Measurements from ENCODE around the gene HIVEP2. TPM values are rescaled to one million over a fixed set of nuclear protein-coding genes. Genes with fewer than 3 reads are reported as not detected.

Gene HIVEP2
- total RNA-seq, 2 donors from 2014 or later: 28.4 to 30.8 TPM

DNA sequence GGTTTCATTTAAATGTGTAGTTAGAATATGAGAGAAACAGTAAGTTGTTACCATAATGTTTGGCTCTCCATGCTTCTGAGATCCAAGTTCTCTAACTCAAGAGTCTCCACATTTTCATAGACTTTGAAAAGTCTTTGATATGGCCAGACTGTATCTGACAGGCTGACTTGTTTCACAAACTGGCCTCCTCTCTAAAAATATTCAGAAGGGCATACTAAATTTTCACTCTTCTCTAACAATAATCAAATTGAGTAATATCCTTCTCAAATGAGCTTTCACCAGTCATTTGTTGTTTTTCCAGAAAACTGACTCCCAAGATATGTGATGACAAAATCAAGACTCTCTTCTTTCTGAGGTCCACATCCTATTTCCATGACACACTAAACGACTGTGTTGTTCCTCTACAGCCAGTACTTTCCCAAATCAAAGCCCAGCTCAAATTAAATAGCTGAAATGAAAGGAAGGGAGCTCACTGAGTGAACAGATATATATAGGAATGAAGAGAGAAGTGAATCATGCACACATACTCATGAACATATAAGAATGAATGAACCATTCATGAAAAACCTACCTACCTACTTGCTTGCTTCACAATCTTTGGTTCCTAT is 15.1 kb downstream of the HIVEP2 start:
- intact Hi-C loops (cut with DNase I): no loop called here
- no peak for DNase-seq (ENCODE audit: low spot score)

DNA sequence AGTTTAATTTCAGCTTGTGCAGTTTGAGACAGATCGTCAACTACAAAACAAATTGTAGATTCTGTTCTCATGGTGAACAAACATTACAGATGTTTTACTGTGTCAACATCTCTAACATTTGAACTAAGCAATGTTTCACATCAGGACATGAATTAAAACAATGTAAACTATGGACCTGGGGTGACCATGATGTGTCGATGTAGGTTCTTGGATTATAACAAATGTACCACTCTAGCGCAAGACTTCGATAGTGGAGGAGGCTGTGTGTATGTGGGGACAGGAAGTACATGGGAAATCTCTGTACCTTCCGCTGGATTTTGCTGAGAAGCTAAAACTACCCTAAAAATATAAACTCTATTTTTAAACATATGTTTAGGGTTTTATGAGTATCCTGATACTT is 17.1 kb downstream of the HIVEP2 start:
- DNase-seq (ENCODE audit: low spot score): no peak
- intact Hi-C loops (cut with DNase I): no loop called here

DNA sequence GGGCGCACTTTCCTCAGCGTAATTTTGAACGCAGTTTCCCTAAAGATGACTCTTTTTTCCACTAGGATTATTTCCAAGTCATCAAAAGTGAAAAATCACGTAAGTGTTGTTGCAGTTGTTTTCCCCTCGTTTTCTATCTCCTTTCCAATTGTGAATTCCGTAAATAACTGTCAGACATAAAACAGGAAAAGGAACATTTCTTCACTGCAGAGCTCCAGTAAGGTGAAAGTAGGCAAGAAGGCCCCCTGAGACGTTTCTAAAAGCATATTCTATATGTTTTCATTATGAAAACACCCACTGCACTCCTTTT is 17.8 kb downstream of the HIVEP2 start:
- intact Hi-C loops (cut with DNase I): no loop called here
- DNase-seq (ENCODE audit: low spot score): no peak

DNA sequence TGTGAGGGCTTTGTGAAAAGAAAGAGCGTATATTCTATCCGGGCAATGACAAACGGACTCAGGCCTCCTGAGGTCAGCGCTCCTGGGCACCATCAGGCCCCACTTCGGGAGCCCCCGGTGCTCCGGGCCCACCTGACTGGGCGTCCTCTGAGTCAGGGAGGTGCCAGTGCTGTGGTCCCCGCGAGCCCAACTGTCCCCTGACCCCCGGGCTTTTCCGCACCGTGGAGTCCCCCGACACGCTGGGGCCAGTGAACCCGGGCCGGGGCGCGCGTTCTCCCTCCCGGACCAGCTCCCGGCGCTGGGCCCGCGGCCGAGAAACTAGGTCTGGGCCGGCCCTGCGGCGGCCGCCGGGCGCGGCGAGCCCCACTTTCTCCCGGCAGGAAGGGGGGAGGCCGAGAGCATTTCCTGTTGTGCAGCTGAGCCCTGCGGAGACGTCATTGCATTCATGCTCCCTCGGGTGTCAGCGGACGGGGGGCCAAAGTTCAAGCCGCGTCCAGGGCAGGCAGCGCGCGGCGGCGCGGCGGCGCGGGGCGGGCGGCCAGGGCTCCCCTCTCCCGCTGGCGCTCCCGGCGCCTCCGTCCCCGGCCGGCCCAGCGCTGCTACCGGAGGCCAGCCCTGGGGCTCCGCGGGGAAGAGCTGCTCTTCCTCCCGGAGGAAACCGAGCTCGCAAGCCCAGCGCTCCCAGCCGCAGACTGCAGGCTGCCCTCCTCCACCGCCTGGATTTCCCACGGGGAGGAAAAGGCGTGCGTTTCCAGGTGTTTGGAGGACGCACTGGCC is 18.3 kb downstream of the HIVEP2 start:
- intact Hi-C loops (cut with DNase I): no loop called here
- peak; percentile 96 for DNase-seq (ENCODE audit: low spot score)

DNA sequence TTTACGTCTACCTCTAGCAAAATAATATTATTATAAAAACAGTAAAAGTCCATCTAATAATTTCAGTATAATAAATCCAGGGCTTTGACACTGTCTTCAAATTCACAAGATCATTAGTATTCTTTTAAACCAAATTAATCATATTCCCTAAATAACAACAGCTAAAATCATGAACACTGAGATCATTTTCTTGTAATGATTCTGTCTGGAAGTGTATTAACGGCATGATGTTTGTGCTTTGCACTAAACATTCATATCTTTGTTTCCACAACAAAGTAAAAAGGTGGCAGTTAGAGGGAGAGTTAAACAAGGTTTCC is 18.8 kb downstream of the HIVEP2 start:
- no peak for DNase-seq (ENCODE audit: low spot score)
- intact Hi-C loops (cut with DNase I): no loop called here

DNA sequence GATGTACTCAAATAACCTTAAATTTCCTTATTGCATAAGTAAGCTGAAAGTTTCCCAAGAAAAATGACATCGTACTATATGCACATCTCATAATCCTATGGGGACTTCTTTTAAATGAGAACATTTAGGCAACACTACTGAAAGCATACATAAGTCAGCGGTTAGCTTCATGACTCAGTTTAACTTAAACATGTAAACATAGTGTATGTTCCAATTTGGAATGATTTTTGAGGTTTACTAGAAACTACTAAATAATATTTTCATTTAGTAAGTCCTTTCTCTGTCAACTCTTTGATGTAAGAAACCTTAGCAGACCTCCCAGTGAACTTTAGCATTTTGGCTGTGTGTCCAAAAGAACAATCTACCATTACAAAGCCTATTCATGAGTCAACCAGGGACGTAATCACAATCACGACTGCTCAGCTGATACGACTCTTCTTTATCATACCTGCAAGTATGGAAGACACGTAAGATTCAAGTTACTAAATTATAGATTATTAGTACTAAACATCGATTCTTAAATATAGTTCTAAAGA is 19.3 kb downstream of the HIVEP2 start:
- no peak for DNase-seq (ENCODE audit: low spot score)
- intact Hi-C loops (cut with DNase I): no loop called here

DNA sequence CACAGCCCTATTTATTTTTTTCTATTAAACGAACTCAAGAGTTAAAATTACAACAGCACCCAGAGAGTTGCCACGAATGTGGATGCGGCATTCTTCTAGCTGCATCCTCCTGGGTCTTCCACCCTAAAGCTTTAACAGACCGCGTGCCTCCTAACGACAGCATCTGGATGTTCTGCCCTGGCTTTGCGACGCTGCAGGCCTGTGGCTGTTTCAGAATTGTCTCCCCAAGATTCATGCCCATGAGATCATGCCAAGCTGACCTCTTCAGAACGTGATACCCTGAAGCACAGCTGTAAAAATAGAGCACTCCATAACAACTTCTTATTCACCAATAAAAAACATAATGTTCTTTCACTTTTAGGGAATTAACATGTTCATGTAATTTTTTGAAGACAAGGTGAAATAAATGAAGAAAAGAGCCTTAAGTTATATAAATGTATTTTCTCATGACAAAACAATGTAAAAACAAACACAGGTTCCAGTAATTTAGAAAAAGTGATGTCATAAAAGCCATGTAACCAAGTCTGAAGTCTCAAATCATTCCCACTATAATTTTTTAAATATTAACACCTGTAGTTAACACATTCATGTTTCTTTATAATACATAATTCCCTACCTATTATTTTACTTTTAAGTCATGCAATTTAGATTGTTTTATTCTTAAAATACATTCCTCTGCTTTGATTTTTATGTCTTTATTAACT is 26.5 kb downstream of the HIVEP2 start:
- DNase-seq (ENCODE audit: low spot score): no peak
- intact Hi-C loops (cut with DNase I): no loop called here

DNA sequence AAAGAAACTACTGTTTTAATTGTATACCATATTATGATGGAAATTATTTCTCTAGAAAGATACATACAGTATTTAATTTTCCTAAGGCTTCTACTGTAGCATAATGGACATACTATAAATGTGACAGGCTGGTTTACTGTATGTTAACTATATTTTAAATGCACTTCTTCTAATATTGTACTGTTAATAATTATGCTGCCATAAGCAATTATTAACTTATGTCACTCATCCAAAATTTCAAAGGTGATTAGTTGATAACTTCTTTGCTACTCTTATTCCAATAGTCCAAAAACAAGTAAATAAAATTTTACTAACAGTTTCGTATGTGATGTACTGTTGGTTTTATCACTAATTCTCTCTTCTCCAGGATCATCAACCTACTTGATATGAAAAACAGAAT is 28.1 kb downstream of the HIVEP2 start:
- intact Hi-C loops (cut with DNase I): no loop called here
- no peak for DNase-seq (ENCODE audit: low spot score)

DNA sequence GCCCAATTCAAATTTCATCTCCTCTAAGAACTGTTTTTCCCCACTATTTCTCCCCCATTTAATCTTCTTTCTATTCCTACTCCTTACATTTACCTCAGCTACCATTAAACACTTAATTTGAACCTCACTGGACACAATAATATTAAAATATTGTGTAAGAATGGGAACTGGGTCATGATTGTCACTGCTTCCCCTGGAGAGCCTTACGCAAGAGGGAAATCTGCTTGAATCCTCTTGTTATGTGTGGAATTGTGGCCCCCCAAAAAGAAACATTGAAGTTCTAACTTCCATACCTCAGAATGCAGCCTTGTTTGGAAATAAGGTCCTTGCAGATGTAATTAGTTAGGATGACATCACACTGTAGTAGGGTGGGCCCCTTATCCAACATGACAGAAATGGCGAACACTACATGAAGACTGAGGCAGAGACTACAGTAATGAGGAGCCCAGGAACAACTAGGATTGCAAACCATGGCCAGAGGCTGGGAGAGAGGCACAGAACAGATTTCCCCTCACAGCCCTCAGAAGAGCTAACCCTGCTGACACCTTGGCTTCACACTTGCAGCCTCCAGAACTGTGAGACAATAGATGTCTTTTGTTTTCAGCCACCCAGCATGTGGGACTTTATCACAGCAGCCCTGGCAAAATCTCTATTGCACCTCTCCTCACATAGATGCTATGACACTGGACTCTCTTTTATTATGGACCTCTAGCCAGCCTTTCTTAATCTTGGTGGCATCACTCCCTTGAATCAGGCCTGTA is 29.9 kb downstream of the HIVEP2 start:
- no peak for DNase-seq (ENCODE audit: low spot score)
- intact Hi-C loops (cut with DNase I): no loop called here

DNA sequence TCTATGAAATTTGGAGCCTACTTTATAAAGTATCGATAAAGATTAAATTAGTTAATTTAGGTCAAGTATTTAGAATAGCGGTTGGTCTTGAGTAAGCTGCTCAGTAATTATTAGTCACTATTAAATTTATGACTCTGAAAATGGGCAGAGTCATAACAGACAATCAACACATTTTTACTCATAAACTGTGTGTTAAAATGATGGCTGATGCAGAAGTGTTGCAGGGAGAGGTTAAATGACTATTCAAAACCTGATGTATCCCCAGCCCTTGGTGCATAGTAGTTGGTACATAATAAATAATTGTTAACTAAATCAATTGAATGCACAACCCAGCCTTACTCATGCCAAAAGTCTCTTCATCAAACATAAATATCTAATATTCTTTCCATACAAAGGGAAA is 30.6 kb downstream of the HIVEP2 start:
- intact Hi-C loops (cut with DNase I): no loop called here
- no peak for DNase-seq (ENCODE audit: low spot score)

DNA sequence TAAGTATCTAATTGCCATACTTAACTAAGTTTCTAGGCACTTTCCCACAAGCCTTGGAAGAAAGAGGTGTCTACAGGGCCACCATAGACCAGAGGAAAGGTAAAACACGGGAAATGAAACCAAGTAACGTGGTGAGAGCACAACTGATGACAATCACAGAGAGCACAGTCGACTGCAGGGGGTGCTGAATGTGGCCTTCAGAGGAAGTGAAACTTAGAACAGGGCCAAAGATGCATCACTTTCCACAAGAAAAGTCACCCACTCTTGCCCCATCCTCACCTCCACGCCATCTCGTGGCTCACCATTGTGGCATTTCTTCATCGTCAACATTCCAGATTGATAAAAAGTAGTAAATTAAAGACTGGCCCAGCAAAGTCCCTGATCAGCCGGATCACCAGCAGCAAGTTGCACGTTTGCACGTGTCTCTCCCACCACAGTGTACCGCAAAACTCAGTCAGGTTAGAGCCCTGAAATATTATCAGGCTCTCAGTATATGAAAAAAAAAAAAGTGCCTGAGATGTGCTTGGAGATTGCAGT is 31.4 kb downstream of the HIVEP2 start:
- intact Hi-C loops (cut with DNase I): no loop called here

DNA sequence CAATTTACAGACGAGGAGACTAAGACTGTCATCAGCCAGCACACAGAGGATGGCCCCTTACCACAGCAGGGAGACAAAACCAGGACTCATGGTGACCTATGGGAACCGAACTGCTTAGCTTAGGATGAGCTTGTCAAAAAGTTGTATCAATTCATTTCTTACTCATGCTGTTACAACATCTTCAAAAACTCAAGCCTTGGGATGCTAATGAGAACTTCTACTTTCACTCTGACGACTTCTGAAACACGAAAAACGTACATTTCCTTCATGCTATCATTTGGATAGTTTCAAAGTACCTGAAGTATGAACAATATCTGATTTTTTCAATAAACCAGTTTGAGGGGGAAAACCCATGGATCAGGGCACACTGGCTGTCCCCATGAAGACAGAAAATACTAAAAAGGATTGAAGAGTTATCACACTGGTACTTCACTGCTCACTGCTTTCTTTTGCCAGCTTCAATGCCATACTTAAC is 31.9 kb downstream of the HIVEP2 start:
- intact Hi-C loops (cut with DNase I): no loop called here
- no peak for DNase-seq (ENCODE audit: low spot score)

More for the DNA sequence above, 31.4 kb downstream of the HIVEP2 start:
- DNase-seq (ENCODE audit: low spot score): no peak

DNA sequence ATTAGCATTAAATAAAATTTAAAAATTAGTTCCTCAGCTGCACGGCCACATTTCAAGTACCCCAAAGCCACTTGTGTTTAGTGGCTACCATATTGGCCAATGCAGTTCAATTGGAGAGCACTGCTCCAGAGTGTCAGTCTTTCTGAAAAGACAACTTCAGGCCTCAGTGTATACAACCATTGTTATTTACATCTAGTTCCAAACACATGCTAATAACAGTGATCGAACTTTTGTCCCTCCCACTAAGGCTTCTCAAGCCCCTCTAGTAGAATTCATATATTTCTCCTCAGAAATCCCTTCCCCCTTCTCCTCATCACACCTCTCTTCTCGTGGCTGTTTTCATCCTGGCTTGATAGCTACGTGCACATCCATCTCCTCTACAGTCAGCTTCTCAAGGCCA is 32.9 kb downstream of the HIVEP2 start:
- DNase-seq (ENCODE audit: low spot score): no peak
- intact Hi-C loops (cut with DNase I): no loop called here

DNA sequence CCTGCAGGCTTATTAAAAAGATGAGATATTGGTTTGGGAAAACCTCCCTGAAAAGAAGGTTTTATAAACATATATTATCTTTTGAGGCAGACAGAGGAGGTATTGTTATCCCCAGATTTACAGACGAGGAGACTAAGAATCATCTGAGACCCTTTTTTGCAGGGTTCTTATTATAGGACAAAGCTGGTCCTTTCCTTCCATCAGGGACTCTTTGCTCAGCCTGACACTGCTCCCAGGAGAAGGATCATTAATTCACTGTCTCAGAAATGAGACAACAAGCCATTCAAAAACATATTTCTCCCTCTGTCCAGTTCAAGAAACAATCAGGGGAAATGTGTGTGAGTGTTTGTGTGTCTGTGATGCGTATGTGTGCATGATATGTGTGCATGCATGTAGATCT is 33.5 kb downstream of the HIVEP2 start:
- DNase-seq (ENCODE audit: low spot score): no peak
- intact Hi-C loops (cut with DNase I): no loop called here

DNA sequence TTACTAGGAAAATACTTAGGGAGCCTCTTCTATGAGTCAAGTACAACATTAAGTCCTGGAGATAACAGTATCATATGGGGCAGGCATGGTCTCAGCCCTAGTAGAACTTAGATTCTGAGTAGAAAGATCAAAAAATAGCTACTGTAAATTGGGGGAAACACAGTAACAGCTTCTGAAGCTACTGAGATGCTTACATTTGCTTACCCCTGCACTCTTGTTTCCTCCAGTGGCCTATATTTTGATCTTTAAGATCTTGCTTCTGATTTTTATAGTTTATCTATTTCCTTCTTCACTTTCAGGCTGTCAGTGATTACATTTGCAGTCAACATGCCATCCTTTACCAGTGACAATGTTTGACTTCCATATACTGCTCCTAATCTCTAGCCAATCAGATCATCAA is 35.3 kb downstream of the HIVEP2 start:
- intact Hi-C loops (cut with DNase I): no loop called here

DNA sequence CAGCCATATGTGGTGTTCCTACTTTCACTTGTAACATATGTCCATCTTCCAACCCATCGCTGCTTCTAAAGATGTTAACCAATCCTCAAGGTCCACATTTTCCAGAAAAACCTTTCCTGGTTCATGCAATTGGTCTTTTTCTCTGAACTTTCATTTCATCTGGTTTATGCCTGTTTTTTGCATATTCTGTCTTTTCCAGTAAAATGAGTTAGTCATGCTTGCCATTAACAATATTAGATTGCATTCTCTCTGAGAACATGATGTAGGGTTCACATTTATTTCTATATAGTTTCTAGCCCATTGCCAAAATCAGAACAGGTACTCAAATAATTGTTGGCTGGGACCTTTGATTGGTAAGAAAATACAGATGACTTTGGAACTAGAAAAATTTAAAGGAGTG is 36.7 kb downstream of the HIVEP2 start:
- no peak for DNase-seq (ENCODE audit: low spot score)
- intact Hi-C loops (cut with DNase I): no loop called here

More for the DNA sequence above, 35.3 kb downstream of the HIVEP2 start:
- DNase-seq (ENCODE audit: low spot score): no peak

DNA sequence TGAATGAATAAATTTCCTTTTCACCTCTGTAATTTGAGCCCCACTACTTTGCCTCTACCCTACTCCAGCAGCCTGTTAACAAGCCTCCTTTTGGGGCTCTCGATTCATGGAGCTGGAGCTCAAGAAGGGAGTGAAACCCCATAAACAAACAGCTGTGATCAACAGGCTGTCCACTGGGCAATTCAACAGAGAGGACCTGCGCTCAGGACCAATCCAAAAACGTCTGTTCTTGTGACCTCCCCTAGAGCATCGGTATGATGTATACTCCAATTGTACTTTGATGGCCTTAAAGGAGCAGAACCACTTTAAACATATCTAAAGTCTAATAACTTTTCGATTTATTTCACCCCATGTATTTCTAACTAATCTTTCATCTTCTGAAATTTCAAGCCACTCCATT is 37.4 kb downstream of the HIVEP2 start:
- intact Hi-C loops (cut with DNase I): no loop called here
- DNase-seq (ENCODE audit: low spot score): no peak

DNA sequence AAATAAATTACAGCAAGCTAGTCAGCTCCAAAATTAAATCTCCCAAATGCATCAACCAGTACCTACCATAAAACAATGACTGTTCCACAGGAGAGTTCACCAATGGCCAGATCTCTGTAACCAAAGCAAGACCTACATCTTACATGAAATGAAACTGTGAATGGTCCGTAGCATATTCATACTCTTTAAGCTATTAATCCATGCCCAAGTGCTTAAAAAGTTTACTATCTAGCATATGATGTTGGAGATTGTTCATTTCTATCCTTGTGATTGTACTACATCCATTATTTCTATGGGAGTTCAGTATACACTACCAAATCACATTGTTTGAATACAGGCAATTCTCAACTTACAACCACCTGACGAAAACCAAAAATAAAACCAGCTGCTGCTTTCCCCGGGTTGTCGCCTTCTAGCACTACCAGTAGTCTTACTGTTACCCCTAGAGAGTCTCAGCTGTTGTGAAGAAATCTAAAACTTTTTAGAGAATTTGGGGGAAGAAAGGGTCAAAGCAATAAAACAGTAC is 38.0 kb downstream of the HIVEP2 start:
- intact Hi-C loops (cut with DNase I): no loop called here
- DNase-seq (ENCODE audit: low spot score): no peak

DNA sequence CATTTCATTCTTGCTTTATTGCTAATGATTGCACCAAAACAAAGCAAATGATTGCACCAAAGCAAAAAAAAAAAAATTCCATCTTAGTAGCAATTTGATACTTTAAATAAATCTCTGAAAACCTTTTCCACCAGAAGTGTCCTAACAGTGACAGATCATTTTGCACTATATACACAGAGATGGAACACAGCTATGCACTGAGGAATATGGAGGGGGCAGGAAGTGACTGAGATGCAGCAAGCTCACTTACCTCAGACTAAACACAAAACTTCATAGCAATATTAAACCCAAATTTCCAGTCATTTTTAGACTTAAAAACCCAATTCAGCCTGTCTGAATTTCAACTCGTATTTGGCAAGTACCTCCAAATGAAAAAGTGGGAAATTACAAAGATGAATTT is 41.2 kb downstream of the HIVEP2 start:
- intact Hi-C loops (cut with DNase I): no loop called here
- no peak for DNase-seq (ENCODE audit: low spot score)

Measured in posterior vena cava (tissue), 2 donors.